ENCODE results near the gene ITPR2.

DNA sequence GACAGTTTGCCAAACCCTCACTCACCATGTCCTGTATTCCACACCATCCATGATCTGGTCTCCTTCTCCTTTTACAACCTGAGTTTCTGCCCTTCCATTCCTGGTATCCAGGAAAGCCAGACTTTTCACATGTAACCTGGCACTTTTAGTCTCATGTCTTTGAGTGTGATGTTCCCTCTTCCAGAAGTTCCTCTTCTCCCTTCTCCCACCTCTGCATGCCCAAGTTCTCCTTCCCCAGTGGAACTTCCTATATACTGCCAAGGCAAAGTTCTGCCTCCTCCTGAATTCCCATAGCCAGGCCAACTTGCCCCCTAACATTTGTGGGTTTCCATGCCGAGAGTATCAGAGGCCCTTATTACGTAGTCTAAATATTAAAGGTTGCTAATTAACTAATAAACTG, 3.2 kb upstream of the ITPR2 start:
- TF ChIP-seq, protein P1, sequence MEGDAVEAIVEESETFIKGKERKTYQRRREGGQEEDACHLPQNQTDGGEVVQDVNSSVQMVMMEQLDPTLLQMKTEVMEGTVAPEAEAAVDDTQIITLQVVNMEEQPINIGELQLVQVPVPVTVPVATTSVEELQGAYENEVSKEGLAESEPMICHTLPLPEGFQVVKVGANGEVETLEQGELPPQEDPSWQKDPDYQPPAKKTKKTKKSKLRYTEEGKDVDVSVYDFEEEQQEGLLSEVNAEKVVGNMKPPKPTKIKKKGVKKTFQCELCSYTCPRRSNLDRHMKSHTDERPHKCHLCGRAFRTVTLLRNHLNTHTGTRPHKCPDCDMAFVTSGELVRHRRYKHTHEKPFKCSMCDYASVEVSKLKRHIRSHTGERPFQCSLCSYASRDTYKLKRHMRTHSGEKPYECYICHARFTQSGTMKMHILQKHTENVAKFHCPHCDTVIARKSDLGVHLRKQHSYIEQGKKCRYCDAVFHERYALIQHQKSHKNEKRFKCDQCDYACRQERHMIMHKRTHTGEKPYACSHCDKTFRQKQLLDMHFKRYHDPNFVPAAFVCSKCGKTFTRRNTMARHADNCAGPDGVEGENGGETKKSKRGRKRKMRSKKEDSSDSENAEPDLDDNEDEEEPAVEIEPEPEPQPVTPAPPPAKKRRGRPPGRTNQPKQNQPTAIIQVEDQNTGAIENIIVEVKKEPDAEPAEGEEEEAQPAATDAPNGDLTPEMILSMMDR (IDR thresholded peaks at IDR 0.05): no peak
- no peak for TF ChIP-seq NFE2L2 (conservative IDR thresholded peaks at IDR 0.05; ENCODE audit: low read length)
- TF ChIP-seq BHLHE40 (IDR thresholded peaks at IDR 0.05; ENCODE audit: low read depth, low read length): no peak
- TF ChIP-seq POLR2AphosphoS2 (conservative IDR thresholded peaks at IDR 0.05; ENCODE audit: low read length): no peak
- TF ChIP-seq JUN (IDR thresholded peaks at IDR 0.05): no peak

All from A549 (cell line).